Astrocyte of the cerebellum (primary cell): ENCODE results near the gene UPK1B.

Experiments used
- DNase-seq: peaks from one replicate; pipeline ENCODE4 v3.0.0-alpha.2; 2011; ENCODE audit warnings: low read depth
- H3K4me3 ChIP-seq: 2 replicates; pipeline ENCODE4 v1.5.1; 2011; ENCODE audit warnings: mild to moderate bottlenecking, low read depth, low read length, moderate library complexity
- CTCF ChIP-seq: IDR thresholded peaks from 2 replicates; pipeline ENCODE4 v1.5.1; 2012; ENCODE audit warnings: low read length, low read depth, moderate library complexity, mild to moderate bottlenecking; ENCODE audit errors: missing control alignments
- in situ Hi-C: cut with HindIII; loops from 2 replicates; pipeline ENCODE4 v1.10.0; 2017; ENCODE audit warnings: low sequenced_read_pairs

The UPK1B gene

GRCh38 chr3:119145500-119146167 lies 27.8 kb upstream of the UPK1B start, which contains the start of gene TEX55:
Gene TEX55 (plus strand): TSS chr3:119146165. CDS start chr3:119146190, 25 bp downstream.
- in situ Hi-C loops = no loop called here
- no peak within 1 kb of the TSS for H3K4me3 ChIP-seq
- peak; percentile 5 for DNase-seq
- peak; percentile 72 for TF ChIP-seq CTCF

GRCh38 chr3:119146578-119147375 lies 26.6 kb upstream of the UPK1B start:
- H3K4me3 ChIP-seq = no peak overlapping the region
- TF ChIP-seq CTCF = no peak
- DNase-seq = no peak
- in situ Hi-C loops = no loop called here

GRCh38 chr3:119147494-119147893 lies 25.9 kb upstream of the UPK1B start:
- in situ Hi-C loops = no loop called here
- no peak for TF ChIP-seq CTCF
- no peak for DNase-seq
- no peak overlapping the region for H3K4me3 ChIP-seq

- in situ Hi-C loops = no loop called here
- DNase-seq = no peak
- H3K4me3 ChIP-seq = no peak overlapping the region
- no peak for TF ChIP-seq CTCF
These were observed 24.8 kb upstream of the UPK1B start for GRCh38 chr3:119148493-119149180.

GRCh38 chr3:119149484-119149883 lies 23.9 kb upstream of the UPK1B start:
- DNase-seq = peak; percentile 44
- no peak for TF ChIP-seq CTCF
- in situ Hi-C loops = no loop called here
- H3K4me3 ChIP-seq = no peak overlapping the region

GRCh38 chr3:119156868-119157267 lies 16.5 kb upstream of the UPK1B start:
- H3K4me3 ChIP-seq = no peak overlapping the region
- no peak for TF ChIP-seq CTCF
- DNase-seq = no peak
- in situ Hi-C loops = no loop called here
